PC-3 (cell line): ENCODE data around the gene DNAJC5. TPM values are rescaled to one million over a fixed set of nuclear protein-coding genes. Genes with fewer than 3 reads are reported as not detected.

Source experiments
- ATAC-seq: fragments of 200-7000 bp; cut with Tn5 transposase; 2 replicates; pipeline ENCODE4 v1.9.1; 2020; ENCODE audit warnings: mild to moderate bottlenecking, moderate library complexity
- BruUV-seq: library from RNA; stranded (reverse); fragments of 400-500 nt; replicated peaks from 2 replicates; lab custom pipeline; 2021; lab: Mats Ljungman, UMichigan
- CTCF ChIA-PET: fragments of 300-600 bp; sonication (Branson Sonifier 250); formaldehyde crosslinking; loops from one replicate; lab custom pipeline; 2022; ENCODE audit warnings: antibody characterized with exemption; lab: Charles Lee
- POLR2A ChIA-PET: fragments of 300-600 bp; sonication (Branson Sonifier 250); formaldehyde crosslinking; loops from one replicate; lab custom pipeline; 2022; ENCODE audit warnings: antibody characterized with exemption; ENCODE audit not compliant: unreplicated experiment; lab: Charles Lee
- DNase-seq: peaks from one replicate; pipeline ENCODE4 v3.0.0-alpha.2; 2015
- H2AFZ ChIP-seq: fragments of 300-600 bp; sonication (generic); 2 replicates; pipeline ENCODE4 v1.6.0; 2016; ENCODE audit warnings: antibody characterized with exemption, low read length
- H3F3A ChIP-seq: fragments of 300-600 bp; sonication (generic); one replicate; pipeline ENCODE4 v1.6.0; 2017; ENCODE audit warnings: antibody characterized with exemption, low read length, control low read depth, mild to moderate bottlenecking; ENCODE audit not compliant: unreplicated experiment
- H3K27ac ChIP-seq: fragments of 300-600 bp; sonication (generic); 2 replicates; pipeline ENCODE4 v1.5.1; 2016; ENCODE audit warnings: mild to moderate bottlenecking, low read length
- H3K27me3 ChIP-seq: fragments of 300-600 bp; sonication (generic); 2 replicates; pipeline ENCODE4 v1.6.1; 2016; ENCODE audit warnings: low read length, mixed read lengths
- H3K36me3 ChIP-seq: fragments of 300-600 bp; sonication (generic); 2 replicates; pipeline ENCODE4 v1.6.1; 2016; ENCODE audit warnings: low read depth, mixed run types, low read length, mixed read lengths
- H3K4me1 ChIP-seq: fragments of 300-600 bp; sonication (generic); 2 replicates; pipeline ENCODE4 v1.5.1; 2016; ENCODE audit warnings: low read length; ENCODE audit not compliant: insufficient read depth
- H3K4me2 ChIP-seq: fragments of 300-600 bp; sonication (generic); 2 replicates; pipeline ENCODE4 v1.6.0; 2016; ENCODE audit warnings: low read length
- H3K4me3 ChIP-seq: fragments of 300-600 bp; sonication (generic); 2 replicates; pipeline ENCODE4 v1.5.1; 2016; ENCODE audit warnings: mild to moderate bottlenecking, low read length, mixed read lengths
- H3K79me2 ChIP-seq: fragments of 300-600 bp; sonication (generic); 2 replicates; pipeline ENCODE4 v1.6.1; 2017; ENCODE audit warnings: low read length, mixed read lengths
- H3K9ac ChIP-seq: fragments of 300-600 bp; sonication (generic); 2 replicates; pipeline ENCODE4 v1.6.0; 2016; ENCODE audit warnings: mild to moderate bottlenecking, low read length
- H3K9me2 ChIP-seq: fragments of 300-600 bp; sonication (generic); replicated peaks from 2 replicates; pipeline ENCODE4 v1.6.1; 2016; ENCODE audit warnings: mixed run types, low read length, mixed read lengths
- H3K9me3 ChIP-seq: fragments of 300-600 bp; sonication (generic); 2 replicates; pipeline ENCODE4 v1.6.1; 2016; ENCODE audit warnings: low read length, mixed read lengths
- H4K20me1 ChIP-seq: fragments of 300-600 bp; sonication (generic); 2 replicates; pipeline ENCODE4 v1.6.1; 2016; ENCODE audit warnings: low read length, mixed read lengths
- CTCF ChIP-seq: fragments of 300-600 bp; sonication (generic); conservative IDR thresholded peaks from 2 replicates; pipeline ENCODE4 v1.5.1; 2017; ENCODE audit warnings: antibody characterized with exemption, low read depth, mild to moderate bottlenecking, low read length
- EZH2 ChIP-seq: fragments of 300-600 bp; sonication (generic); IDR thresholded peaks from one replicate; pipeline ENCODE4 v1.6.1; 2017; ENCODE audit warnings: antibody characterized with exemption, mild to moderate bottlenecking, low read length; ENCODE audit not compliant: unreplicated experiment
- EZH2phosphoT487 ChIP-seq: fragments of 300-600 bp; sonication (generic); IDR thresholded peaks from 2 replicates; pipeline ENCODE4 v1.6.1; 2018; ENCODE audit warnings: mild to moderate bottlenecking, antibody characterized with exemption, low read length, borderline replicate concordance
- intact Hi-C: fragments of 100-400 bp; cut with micrococcal nuclease; formaldehyde crosslinking; loops from 2 replicates; pipeline ENCODE4 v1.9.0; 2023
- total RNA-seq: library from RNA; depleted of rRNA; stranded (reverse); fragments of >200 nt; gene quantifications from 2 replicates; pipeline ENCODE4 v1.2.3, GENCODE V29; 2014

DNAJC5 gene
- total RNA-seq, 1 experiment from 2014 or later: 73.7 TPM

- Histone ChIP-seq H3K9me2 (no peaks in the 10 kb centered on the region), H2AFZ (no peak overlapping the region), H3K36me3 (no peaks in the 10 kb centered on the region; the same call in 1 of the 2 replicates), H3K9ac (no peak overlapping the region), H3K27ac (no peak overlapping the region), H3K4me2 (no peak overlapping the region), H3K27me3 (no peaks in the 10 kb centered on the region), H4K20me1 (no peaks in the 10 kb centered on the region), H3K79me2 (peaks cover 15% of the 10 kb centered on the region), H3K4me3 (no peak overlapping the region), H3K4me1 (peaks cover 5% of the 10 kb centered on the region; the same call in 1 of the 2 replicates), H3K9me3 (no peaks in the 10 kb centered on the region), H3F3A (no peaks in the 10 kb centered on the region)
- TF ChIP-seq CTCF (no peak), EZH2 (no peak), EZH2phosphoT487 (no peak)
- no peak for ATAC-seq
- no TSS peak for BruUV-seq
- ChIA-PET CTCF (no interaction called here), POLR2A (no interaction called here)
- intact Hi-C loops: no loop called here
- no peak for DNase-seq
These were observed 72.6 kb downstream of the DNAJC5 start for GRCh38 chr20:63967330-63968135.

- BruUV-seq: TSS peak; percentile 32
- intact Hi-C loops: no loop called here
- TF ChIP-seq CTCF: no peak
- no peak for TF ChIP-seq EZH2phosphoT487
- TF ChIP-seq EZH2: no peak
- Histone ChIP-seq H3K27me3 (no peaks in the 10 kb centered on the region), H3K27ac (no peak overlapping the region), H3K9me2 (no peaks in the 10 kb centered on the region), H3K79me2 (peaks cover 15% of the 10 kb centered on the region), H3F3A (no peaks in the 10 kb centered on the region), H3K9ac (peak overlapping the region; percentile 88), H3K4me3 (peak overlapping the region; percentile 84), H4K20me1 (no peaks in the 10 kb centered on the region), H3K36me3 (no peaks in the 10 kb centered on the region; the same call in 1 of the 2 replicates), H2AFZ (no peak overlapping the region), H3K9me3 (no peaks in the 10 kb centered on the region), H3K4me1 (peaks cover 5% of the 10 kb centered on the region; the same call in 1 of the 2 replicates), H3K4me2 (peak overlapping the region; percentile 97)
- no peak for DNase-seq
- ATAC-seq: no peak
- ChIA-PET POLR2A (no interaction called here), CTCF (no interaction called here)
These were observed 73.4 kb downstream of the DNAJC5 start for GRCh38 chr20:63968136-63968927.
